Ishikawa (cell line): ENCODE measurements around the gene IGF2BP1.

Experiments used
- CEBPB ChIP-seq: IDR thresholded peaks from 2 replicates; pipeline ENCODE4 v1.6.1; 2012
- CREB1 ChIP-seq: IDR thresholded peaks from 2 replicates; pipeline ENCODE4 v1.6.1; 2012; ENCODE audit warnings: low read depth
- EGR1 ChIP-seq: IDR thresholded peaks from 2 replicates; pipeline ENCODE4 v1.6.1; 2012
- EP300 ChIP-seq: IDR thresholded peaks from 2 replicates; pipeline ENCODE4 v1.6.1; 2012; ENCODE audit warnings: borderline replicate concordance
- FOXM1 ChIP-seq: IDR thresholded peaks from 2 replicates; pipeline ENCODE4 v1.6.1; 2012; ENCODE audit warnings: low read depth, borderline replicate concordance
- NFIC ChIP-seq: IDR thresholded peaks from 2 replicates; pipeline ENCODE4 v1.6.1; 2012
- RAD21 ChIP-seq: IDR thresholded peaks from 2 replicates; pipeline ENCODE4 v1.6.1; 2012; ENCODE audit warnings: low read depth
- TAF1 ChIP-seq: IDR thresholded peaks from 2 replicates; pipeline ENCODE4 v1.6.1; 2012; ENCODE audit warnings: low read depth, mild to moderate bottlenecking
- TCF12 ChIP-seq: IDR thresholded peaks from 2 replicates; pipeline ENCODE4 v1.6.1; 2012; ENCODE audit warnings: low read depth
- TEAD4 ChIP-seq: IDR thresholded peaks from 2 replicates; pipeline ENCODE4 v1.6.1; 2012
- YY1 ChIP-seq: IDR thresholded peaks from 2 replicates; pipeline ENCODE4 v1.6.1; 2012; ENCODE audit warnings: low read depth
- ZBTB7A ChIP-seq: IDR thresholded peaks from 2 replicates; pipeline ENCODE4 v1.6.1; 2012; ENCODE audit warnings: low read depth
- TF ChIP-seq, protein P1 (sequence below): IDR thresholded peaks from 2 replicates; pipeline ENCODE4 v1.6.1; 2012
- TF ChIP-seq, protein P2 (sequence below): IDR thresholded peaks from 2 replicates; pipeline ENCODE4 v1.6.1; 2012
- TF ChIP-seq, protein P3 (sequence below): IDR thresholded peaks from 2 replicates; pipeline ENCODE4 v1.6.1; 2012; ENCODE audit warnings: low read depth, mild to moderate bottlenecking

The IGF2BP1 gene

DNA sequence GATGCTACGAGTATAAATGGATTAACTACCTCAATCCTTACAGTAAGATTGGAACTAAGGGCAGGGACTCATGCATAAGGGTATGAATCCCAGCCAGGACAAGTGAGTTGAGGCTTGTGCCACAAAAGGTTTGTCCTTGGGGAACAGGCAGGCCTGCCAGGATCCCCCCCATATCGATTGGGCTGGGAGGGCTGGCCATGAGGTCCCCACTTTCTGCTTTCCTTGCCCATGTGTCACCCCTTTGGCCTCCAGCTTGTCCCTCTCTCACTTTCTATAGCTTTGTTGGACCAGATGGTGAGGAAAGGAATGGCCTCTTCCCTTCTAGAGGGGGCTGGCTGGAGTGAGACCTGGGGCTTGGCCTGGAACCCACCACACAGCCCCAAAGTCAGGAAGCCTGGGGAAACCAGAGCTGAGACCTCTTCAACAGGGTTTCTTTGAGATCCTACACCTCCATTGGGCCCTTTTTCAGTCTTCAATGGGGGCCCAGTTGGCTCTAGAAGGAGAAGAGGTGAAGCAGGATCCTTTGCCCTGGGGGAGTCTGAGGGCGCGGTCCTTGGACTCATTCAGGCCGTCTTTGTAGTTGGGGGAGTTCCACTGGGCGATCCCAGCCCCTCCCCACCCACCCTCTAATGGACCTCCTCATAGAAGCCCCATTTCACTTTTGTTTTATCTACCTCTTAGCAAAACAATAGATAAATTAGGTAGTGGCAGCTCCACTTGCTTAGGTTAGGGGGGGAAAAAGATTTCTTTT, 57.3 kb downstream of the IGF2BP1 start:
- TF ChIP-seq RAD21 (no peak), CEBPB (no peak), FOXM1 (no peak), CREB1 (no peak), TEAD4 (no peak)

DNA sequence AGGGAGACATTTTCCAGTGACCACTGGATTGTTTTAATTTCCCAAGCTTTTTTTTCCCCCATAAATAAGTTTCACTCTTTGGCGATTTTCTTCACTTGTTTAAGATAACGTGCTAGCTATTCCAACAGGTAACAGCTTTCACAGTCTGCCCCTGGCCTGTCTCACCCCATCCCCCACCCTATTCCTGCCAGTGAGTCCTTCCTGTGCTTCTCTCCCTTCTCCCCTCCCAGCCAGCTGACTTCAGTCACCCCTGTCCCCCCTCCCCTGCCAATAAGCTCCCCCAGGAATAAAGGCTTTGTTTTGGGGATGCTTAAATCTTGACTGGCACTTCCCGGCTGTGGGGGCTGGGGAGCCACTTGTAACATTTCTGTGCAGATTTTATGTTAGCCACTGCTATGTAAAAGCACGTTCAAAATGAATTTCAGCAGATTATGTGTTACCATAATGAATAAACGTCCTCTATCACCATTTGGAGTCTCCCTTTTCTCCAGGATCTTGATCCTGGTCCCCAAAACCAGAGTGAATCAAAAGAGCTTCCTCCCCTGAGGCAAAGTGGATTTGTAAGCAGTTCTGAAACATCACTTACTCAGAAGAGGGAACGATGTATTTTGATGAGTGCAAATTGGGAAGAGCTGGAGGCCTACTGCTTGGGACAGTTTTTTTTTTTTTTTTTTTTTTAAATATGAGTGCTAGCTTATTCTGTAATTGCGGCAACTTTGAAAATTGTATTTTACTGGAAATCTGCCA, 58.2 kb downstream of the IGF2BP1 start:
- no peak for TF ChIP-seq TAF1
- TF ChIP-seq, protein P1, sequence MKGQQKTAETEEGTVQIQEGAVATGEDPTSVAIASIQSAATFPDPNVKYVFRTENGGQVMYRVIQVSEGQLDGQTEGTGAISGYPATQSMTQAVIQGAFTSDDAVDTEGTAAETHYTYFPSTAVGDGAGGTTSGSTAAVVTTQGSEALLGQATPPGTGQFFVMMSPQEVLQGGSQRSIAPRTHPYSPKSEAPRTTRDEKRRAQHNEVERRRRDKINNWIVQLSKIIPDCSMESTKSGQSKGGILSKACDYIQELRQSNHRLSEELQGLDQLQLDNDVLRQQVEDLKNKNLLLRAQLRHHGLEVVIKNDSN = no peak

DNA sequence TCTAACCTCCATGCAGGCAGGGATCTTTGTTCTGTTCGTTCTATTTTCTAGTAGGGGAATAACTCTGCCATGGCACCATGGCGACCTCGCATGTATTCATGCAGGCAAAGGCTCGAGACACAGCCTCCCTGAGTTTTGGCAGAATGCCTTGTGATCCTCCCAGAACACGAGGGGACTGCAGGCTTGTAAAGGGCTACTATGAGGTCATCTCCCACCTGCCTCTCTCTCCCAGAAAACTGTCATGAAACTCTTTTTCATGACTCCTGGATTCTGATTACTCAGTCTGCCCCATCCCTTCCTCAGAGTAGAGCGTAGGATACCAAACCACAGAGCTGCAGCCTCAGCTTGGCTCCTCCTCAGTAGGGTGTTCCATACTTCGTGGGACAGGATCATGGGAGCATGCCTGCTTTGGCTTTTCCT, 64.3 kb downstream of the IGF2BP1 start:
- no peak for TF ChIP-seq EGR1
- no peak for TF ChIP-seq FOXM1

DNA sequence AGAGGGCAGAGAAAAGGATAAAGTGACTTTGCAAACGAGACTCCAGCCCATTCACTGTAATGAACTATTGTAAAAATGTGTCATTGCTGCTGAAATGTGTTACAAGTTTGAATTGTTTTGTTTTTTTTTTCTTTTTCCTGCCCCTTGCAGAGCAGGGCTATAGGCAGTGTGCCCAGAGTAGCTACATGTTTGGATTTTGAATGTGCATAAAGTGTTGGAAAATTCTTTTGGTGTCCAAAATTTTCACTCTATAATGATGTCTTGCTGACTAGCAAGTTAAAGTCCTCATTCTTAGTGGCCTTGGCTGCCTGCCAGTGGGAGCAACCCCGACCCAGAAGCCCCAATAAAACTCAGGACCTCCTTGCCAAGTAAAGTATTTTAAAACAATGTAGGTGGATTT, 66.5 kb downstream of the IGF2BP1 start:
- peak; percentile 77 for TF ChIP-seq NFIC
- no peak for TF ChIP-seq CREB1
- no peak for TF ChIP-seq TCF12

DNA sequence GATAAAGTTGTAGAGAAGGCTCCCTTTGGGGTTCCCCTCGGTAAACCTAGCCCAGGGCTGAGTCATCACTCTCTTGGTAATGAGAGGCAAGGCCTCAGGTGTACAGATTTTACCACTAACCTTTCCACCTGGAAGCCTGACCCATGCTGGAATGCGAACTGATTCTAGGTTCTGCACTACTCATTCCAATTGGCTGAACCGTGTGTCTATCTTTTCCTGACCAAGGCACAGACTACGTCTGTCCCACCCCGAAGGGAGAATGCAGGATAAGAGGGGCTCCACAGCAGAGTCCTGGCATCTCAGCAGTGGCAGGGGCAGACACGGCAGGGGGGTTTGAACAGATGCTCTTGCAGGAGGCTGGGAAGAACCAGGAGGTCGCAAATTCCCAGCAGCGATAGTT, 70.0 kb downstream of the IGF2BP1 start:
- TF ChIP-seq EGR1 (no peak), EP300 (no peak), YY1 (no peak), FOXM1 (no peak), ZBTB7A (no peak), TAF1 (no peak), CREB1 (no peak), TEAD4 (no peak), CEBPB (no peak), TCF12 (no peak), NFIC (no peak), RAD21 (no peak)
- TF ChIP-seq, protein P1 = no peak
- TF ChIP-seq, protein P2, sequence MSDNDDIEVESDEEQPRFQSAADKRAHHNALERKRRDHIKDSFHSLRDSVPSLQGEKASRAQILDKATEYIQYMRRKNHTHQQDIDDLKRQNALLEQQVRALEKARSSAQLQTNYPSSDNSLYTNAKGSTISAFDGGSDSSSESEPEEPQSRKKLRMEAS = no peak
- TF ChIP-seq, protein P3, sequence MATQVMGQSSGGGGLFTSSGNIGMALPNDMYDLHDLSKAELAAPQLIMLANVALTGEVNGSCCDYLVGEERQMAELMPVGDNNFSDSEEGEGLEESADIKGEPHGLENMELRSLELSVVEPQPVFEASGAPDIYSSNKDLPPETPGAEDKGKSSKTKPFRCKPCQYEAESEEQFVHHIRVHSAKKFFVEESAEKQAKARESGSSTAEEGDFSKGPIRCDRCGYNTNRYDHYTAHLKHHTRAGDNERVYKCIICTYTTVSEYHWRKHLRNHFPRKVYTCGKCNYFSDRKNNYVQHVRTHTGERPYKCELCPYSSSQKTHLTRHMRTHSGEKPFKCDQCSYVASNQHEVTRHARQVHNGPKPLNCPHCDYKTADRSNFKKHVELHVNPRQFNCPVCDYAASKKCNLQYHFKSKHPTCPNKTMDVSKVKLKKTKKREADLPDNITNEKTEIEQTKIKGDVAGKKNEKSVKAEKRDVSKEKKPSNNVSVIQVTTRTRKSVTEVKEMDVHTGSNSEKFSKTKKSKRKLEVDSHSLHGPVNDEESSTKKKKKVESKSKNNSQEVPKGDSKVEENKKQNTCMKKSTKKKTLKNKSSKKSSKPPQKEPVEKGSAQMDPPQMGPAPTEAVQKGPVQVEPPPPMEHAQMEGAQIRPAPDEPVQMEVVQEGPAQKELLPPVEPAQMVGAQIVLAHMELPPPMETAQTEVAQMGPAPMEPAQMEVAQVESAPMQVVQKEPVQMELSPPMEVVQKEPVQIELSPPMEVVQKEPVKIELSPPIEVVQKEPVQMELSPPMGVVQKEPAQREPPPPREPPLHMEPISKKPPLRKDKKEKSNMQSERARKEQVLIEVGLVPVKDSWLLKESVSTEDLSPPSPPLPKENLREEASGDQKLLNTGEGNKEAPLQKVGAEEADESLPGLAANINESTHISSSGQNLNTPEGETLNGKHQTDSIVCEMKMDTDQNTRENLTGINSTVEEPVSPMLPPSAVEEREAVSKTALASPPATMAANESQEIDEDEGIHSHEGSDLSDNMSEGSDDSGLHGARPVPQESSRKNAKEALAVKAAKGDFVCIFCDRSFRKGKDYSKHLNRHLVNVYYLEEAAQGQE = no peak

DNA sequence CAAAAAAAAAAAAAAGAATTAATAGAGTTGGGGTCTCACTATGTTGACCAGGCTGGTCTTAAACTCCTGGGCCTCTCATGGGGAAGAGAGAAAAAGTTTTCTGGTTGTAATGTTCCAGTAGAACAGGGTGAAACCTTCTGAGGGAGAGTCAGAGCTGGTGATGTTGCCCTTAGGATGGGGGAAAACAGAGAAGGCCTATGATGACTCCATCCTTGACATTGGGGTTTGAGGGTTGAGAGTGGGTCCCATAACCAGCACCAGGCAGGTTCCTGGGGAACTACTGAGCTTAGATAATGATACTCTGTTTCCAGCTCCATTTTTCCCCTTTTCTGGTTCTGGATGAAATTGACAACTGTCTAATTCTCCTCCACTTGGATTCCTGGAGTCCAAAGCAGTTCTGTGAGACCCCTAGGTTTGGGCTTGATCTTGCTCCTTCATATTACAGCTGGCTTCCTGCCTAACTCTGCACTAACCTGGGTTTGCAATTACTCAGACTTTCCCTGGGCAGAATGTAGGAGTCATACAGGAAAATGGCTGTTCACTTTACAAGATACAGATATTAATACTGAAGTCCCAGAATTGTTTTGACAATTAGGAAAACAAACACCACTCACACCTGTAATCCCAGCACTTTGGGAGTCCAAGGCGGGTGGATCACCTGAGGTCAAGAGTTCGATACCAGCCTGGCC, 72.5 kb downstream of the IGF2BP1 start:
- TF ChIP-seq, protein P1 = no peak
- no peak for TF ChIP-seq EGR1
- TF ChIP-seq EP300 = no peak
- no peak for TF ChIP-seq FOXM1
- no peak for TF ChIP-seq CREB1
- TF ChIP-seq TAF1 = no peak
- TF ChIP-seq TCF12 = no peak
- no peak for TF ChIP-seq TEAD4
- TF ChIP-seq, protein P3 = no peak
- no peak for TF ChIP-seq NFIC
- TF ChIP-seq YY1 = no peak
- TF ChIP-seq ZBTB7A = no peak
